K562 (cell line): ENCODE data around the gene RPL7A.

ENCODE experiments used
- ARID3B ChIP-seq: fragments of 250-450 bp; sonication (Bioruptor Pico); IDR thresholded peaks from 2 replicates; pipeline ENCODE4 v1.4.0; 2020; ENCODE audit warnings: borderline replicate concordance
- BHLHE40 ChIP-seq: IDR thresholded peaks from 2 replicates; pipeline ENCODE4 v1.6.1; 2011; ENCODE audit warnings: low read length, improper control_type of control experiment
- BMI1 ChIP-seq: fragments of 150-350 bp; IDR thresholded peaks from 2 replicates; pipeline ENCODE4 v1.6.1; 2014; ENCODE audit warnings: low read length
- CEBPB ChIP-seq: fragments of 450-650 bp; IDR thresholded peaks from 2 replicates; pipeline ENCODE4 v1.6.1; 2016; ENCODE audit warnings: missing genetic modification characterization, missing compliant biosample characterization
- KDM1A ChIP-seq, 2 experiments: fragments of 450-650 bp; IDR thresholded peaks; 2 replicates each; pipeline ENCODE4 v1.6.1; 2016; ENCODE audit warnings: mild to moderate bottlenecking in 2 of 2
- MAX ChIP-seq: sonication (generic); formaldehyde crosslinking; IDR thresholded peaks from 2 replicates; pipeline ENCODE4 v1.9.0; 2022; ENCODE audit warnings: mild to moderate bottlenecking, missing genetic modification reagents
- NRF1 ChIP-seq, 2 experiments: fragments of 450-650 bp; IDR thresholded peaks in 1 of 2; conservative IDR thresholded peaks in 1 of 2; 2 replicates each; pipeline ENCODE4 v1.6.1; 2014; ENCODE audit warnings: mild to moderate bottlenecking in 2 of 2
- ZBTB26 ChIP-seq: fragments of 450-650 bp; formaldehyde crosslinking; IDR thresholded peaks from 2 replicates; pipeline ENCODE4 v1.4.0; 2022; ENCODE audit warnings: missing genetic modification characterization

DNA sequence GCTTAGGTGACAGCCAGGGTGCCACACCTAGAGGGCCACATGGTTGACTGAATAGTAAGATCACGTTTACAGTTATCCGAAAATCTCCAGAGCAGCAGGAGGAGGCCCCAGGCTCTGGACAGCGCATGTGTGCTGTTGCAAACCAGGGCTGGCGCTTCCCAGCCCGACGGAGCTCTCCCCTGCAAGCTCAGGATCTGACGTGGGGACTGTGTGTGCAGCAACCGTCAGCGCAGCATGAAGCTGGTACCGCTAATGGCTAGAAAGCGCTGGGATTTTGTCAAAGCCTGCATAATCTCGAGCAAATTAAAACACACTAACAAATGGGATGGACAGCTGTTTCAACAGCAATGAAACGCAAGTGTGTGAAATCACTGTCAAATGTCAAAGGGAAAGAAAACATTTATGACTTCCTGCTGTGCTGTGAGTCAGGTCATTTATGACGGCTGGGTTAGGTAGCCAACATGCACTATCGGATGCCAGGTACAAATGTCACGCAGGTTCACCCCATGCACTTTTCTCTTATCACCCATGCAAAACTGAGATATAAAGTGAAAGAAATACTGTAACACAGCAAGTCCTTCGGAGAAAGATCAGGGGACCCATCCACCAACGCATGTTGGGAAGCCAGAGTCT lies 20.3 kb downstream of the RPL7A start:
- no peak for TF ChIP-seq ZBTB26 (CRISPR knock-in tag)
- no peak for TF ChIP-seq MAX (CRISPR knock-in tag)
- no peak for TF ChIP-seq ARID3B (CRISPR knock-in tag)
- no peak for TF ChIP-seq NRF1 (conservative IDR thresholded peaks at IDR 0.05 in 1 of 2, IDR thresholded peaks at IDR 0.05 in 1 of 2)
- no peak for TF ChIP-seq CEBPB (tag)
- no peak for TF ChIP-seq KDM1A (IDR thresholded peaks at IDR 0.05)
- no peak for TF ChIP-seq BMI1
- TF ChIP-seq BHLHE40 = no peak
